Naive thymus-derived CD4-positive, alpha-beta T cell (primary cell): ENCODE data around the gene ZCCHC14. TPM values are rescaled to one million over a fixed set of nuclear protein-coding genes. Genes with fewer than 3 reads are reported as not detected.
A peak's percentile ranks its signal among the peaks of the same experiment; 100 is the strongest.

Experiments used
- ATAC-seq: fragments of 150-1000 bp; cut with Tn5 transposase; 2 replicates; pipeline ENCODE4 v1.10.0; 2021; ENCODE audit warnings: mild to moderate bottlenecking, moderate library complexity
- CTCF ChIA-PET: fragments of 350-600 bp; sonication (Branson Sonifier 250); formaldehyde crosslinking; loops from one replicate; lab custom pipeline; 2021; ENCODE audit warnings: antibody characterized with exemption; lab: Charles Lee
- POLR2A ChIA-PET: fragments of 350-600 bp; sonication (Branson Sonifier 250); formaldehyde crosslinking; loops from one replicate; lab custom pipeline; 2021; ENCODE audit warnings: antibody characterized with exemption, inconsistent platforms; lab: Charles Lee
- DNase-seq, 9 donors: peaks; one replicate each; pipeline versions ENCODE4 v3.0.0 to v3.0.0-alpha.2; 2020 to 2022; ENCODE audit warnings: mixed read lengths in 1 of 9
- H3K27ac ChIP-seq: one replicate; pipeline ENCODE4 v1.7.0; 2013; ENCODE audit warnings: mild to moderate bottlenecking, low read depth, low read length, moderate library complexity
- H3K27me3 ChIP-seq, 2 donors: one replicate each; pipeline ENCODE4 v1.7.0; 2013; ENCODE audit warnings: low read length in 2 of 2, mild to moderate bottlenecking in 2 of 2, moderate library complexity in 2 of 2; ENCODE audit not compliant: control insufficient read depth in 2 of 2, insufficient read depth in 2 of 2
- H3K36me3 ChIP-seq, 3 experiments: 1 replicate in 2 of 3; 2 replicates in 1 of 3; pipeline ENCODE4 v1.7.0; 2013; ENCODE audit warnings: low read length in 3 of 3, mild to moderate bottlenecking in 3 of 3, moderate library complexity in 1 of 3; ENCODE audit not compliant: insufficient read depth in 3 of 3, control insufficient read depth in 2 of 3
- H3K4me1 ChIP-seq, 2 donors: one replicate each; pipeline ENCODE4 v1.7.0; 2013; ENCODE audit warnings: low read length in 2 of 2, mild to moderate bottlenecking in 2 of 2, moderate library complexity in 1 of 2; ENCODE audit not compliant: control insufficient read depth in 2 of 2, insufficient read depth in 2 of 2
- H3K4me3 ChIP-seq: 2 replicates; pipeline ENCODE4 v1.7.0; 2013; ENCODE audit warnings: mild to moderate bottlenecking, low read length
- H3K9me3 ChIP-seq, 3 experiments: 1 replicate in 2 of 3; 2 replicates in 1 of 3; pipeline ENCODE4 v1.7.0; 2013; ENCODE audit warnings: low read length in 3 of 3; ENCODE audit not compliant: control insufficient read depth in 2 of 3
- H3K27ac Mint-ChIP-seq, 9 donors: one replicate each; pipeline ENCODE4 v1.8.0; 2020 to 2022; ENCODE audit warnings: mixed read lengths in 9 of 9, mild to moderate bottlenecking in 8 of 9, moderate library complexity in 5 of 9, inconsistent platforms in 2 of 9
- H3K27me3 Mint-ChIP-seq, 5 donors: one replicate each; pipeline ENCODE4 v1.8.0; 2021 to 2022; ENCODE audit warnings: mixed read lengths in 5 of 5, mild to moderate bottlenecking in 1 of 5
- H3K36me3 Mint-ChIP-seq, 5 donors: one replicate each; pipeline ENCODE4 v1.8.0; 2020 to 2022; ENCODE audit warnings: mixed read lengths in 5 of 5, mild to moderate bottlenecking in 3 of 5, inconsistent platforms in 1 of 5
- H3K4me1 Mint-ChIP-seq, 7 donors: one replicate each; pipeline ENCODE4 v1.8.0; 2020 to 2022; ENCODE audit warnings: mixed read lengths in 7 of 7, mild to moderate bottlenecking in 3 of 7, inconsistent platforms in 1 of 7
- H3K4me3 Mint-ChIP-seq, 10 donors: one replicate each; pipeline ENCODE4 v1.8.0; 2020 to 2022; ENCODE audit warnings: mild to moderate bottlenecking in 10 of 10, mixed read lengths in 10 of 10, moderate library complexity in 6 of 10, inconsistent platforms in 2 of 10
- H3K9me3 Mint-ChIP-seq, 11 donors: one replicate each; pipeline ENCODE4 v1.8.0; 2020 to 2022; ENCODE audit warnings: mixed read lengths in 11 of 11, mild to moderate bottlenecking in 4 of 11, inconsistent platforms in 1 of 11, moderate library complexity in 1 of 11
- intact Hi-C, 2 donors: fragments of 100-400 bp; cut with micrococcal nuclease; formaldehyde crosslinking; loops; one replicate each; pipeline ENCODE4 v1.15.1; 2023
- polyA plus RNA-seq, 2 donors: library from polyadenylated mRNA; unstranded; fragments of 300-500 nt; fragmentation: Illumina TruSeq; gene quantifications; one replicate each; pipeline ENCODE4 v1.2.3, GENCODE V29; 2021
- total RNA-seq, 6 experiments: library from RNA in 5 of 6; stranded (reverse) in 5 of 6; gene quantifications; 1 replicate in 5 of 6; 2 replicates in 1 of 6; pipeline ENCODE4 v1.2.3 and lab custom pipeline; 2021 to 2026

ZCCHC14 gene
- total and polyA plus RNA-seq, 7 experiments from 2014 or later, result 0.64 to 34.2 (median 18.3) TPM

DNA sequence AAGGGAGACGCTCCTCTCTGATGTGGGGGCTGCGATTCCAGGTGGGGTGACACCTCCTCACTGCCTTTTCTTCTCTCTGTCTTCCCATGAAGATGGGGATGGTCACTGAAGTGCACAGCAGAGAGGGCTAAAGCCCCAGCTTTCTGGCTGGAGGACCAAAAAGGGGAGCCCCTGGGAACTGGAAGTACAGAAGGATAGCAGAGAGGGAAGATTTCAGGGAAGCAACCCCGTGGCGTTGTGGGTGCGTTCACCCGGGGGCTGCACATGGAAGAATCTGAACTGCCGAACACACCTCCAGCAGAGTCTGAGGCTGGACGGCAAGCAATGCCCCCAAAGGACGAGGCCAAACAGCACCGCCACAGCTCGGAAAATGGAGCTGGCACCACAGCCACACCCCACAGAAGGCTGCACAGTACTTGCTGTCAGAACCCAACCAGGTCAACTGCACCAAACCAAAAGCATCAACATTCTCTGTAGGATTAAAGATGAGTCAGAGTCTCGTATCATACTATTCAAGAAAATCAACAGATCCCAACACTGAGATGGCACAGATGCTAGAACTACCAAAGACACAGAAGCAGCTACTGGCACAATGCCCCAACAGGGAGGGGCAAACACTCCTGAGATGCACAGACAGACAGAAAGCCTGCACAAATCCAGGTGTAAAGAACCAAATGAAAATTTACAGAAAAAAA lies 50.8 kb downstream of the ZCCHC14 start:
- Mint-ChIP-seq H3K36me3 (peaks cover 9 to 36% (median 25%) of the 10 kb centered on the region in 5 donors), H3K4me3 (no peak overlapping the region), H3K27ac (peak overlapping the region in 1 of 9 donors; percentile 59), H3K4me1 (peaks cover 0 to 14% (median 5%) of the 10 kb centered on the region in 7 donors), H3K9me3 (no peaks in the 10 kb centered on the region), H3K27me3 (no peaks in the 10 kb centered on the region)
- ATAC-seq, result no peak
- Histone ChIP-seq H3K27ac (no peak overlapping the region), H3K36me3 (peaks cover 0 to 21% (median 0%) of the 10 kb centered on the region in 3 experiments), H3K4me1 (peaks cover 0 to under 1% of the 10 kb centered on the region in 2 donors), H3K4me3 (no peak overlapping the region), H3K27me3 (no peaks in the 10 kb centered on the region), H3K9me3 (no peaks in the 10 kb centered on the region)
- POLR2A ChIA-PET, result no interaction called here
- DNase-seq, result no peak
- CTCF ChIA-PET, result no interaction called here
- intact Hi-C loops, result no loop called here

DNA sequence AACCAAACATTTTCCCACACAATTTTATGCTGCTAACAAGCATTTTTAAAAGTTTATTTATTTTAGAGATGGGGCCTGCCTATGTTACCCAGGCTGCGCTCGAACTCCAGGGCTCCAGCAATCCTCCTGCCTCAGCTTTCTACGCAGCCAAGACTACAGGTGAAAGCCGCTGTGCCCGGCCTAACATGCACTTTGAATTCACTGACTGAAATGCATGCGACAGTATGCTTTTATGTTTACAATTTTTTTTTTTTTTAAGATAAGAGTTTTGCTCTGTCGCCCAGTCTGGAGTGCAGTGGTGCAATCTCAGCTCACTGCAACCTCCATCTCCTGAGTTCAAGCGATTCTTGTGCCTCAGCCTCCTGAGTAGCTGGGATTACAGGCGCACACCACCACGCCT lies 52.9 kb downstream of the ZCCHC14 start:
- ChIA-PET CTCF (interaction anchor here (0.7 kb wide), 1 partner anchor 33 kb away, joined by 6 read pairs; no protein-coding TSS in a partner anchor), POLR2A (interaction anchor here (0.6 kb wide), 1 partner anchor 212 kb away, joined by 3 read pairs; no protein-coding TSS in a partner anchor)
- no peak overlapping the region for H3K27ac Mint-ChIP-seq
- ATAC-seq (no peak), DNase-seq (no peak)
- H3K9me3 Mint-ChIP-seq, result no peaks in the 10 kb centered on the region
- Histone ChIP-seq H3K36me3 (peaks cover 0 to 17% (median 0%) of the 10 kb centered on the region in 3 experiments), H3K4me3 (no peak overlapping the region), H3K9me3 (no peaks in the 10 kb centered on the region), H3K27me3 (no peaks in the 10 kb centered on the region), H3K4me1 (peaks cover 9 to 16% of the 10 kb centered on the region in 2 donors), H3K27ac (no peak overlapping the region)
- H3K36me3 Mint-ChIP-seq, result peaks cover 4 to 23% (median 15%) of the 10 kb centered on the region in 5 donors
- H3K4me1 Mint-ChIP-seq, result peaks cover 12 to 35% (median 22%) of the 10 kb centered on the region in 7 donors
- intact Hi-C loops, result no loop called here
- H3K27me3 Mint-ChIP-seq, result peaks cover 0 to 5% (median 0%) of the 10 kb centered on the region in 5 donors
- H3K4me3 Mint-ChIP-seq, result no peak overlapping the region

DNA sequence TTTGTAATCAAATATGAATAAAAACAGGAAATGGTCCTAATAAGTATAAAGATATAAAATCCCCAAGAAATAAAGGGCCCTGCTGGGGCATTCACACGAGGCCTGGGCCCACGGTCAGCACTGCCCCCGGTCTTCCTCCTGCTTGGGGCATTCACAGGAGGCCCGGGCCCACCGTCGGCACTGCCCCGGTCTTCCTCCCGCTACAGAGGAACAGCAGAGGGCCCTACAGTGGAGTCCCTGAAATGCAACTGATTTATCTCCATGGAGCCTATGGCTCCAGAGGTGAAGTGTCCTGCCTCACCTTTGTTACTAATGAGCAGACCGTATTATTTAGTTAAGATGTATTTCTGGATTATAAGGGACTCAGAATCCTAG lies 54.2 kb downstream of the ZCCHC14 start:
- H3K4me3 ChIP-seq, result no peak overlapping the region
- H3K27me3 ChIP-seq, result no peaks in the 10 kb centered on the region
- Mint-ChIP-seq H3K36me3 (peaks cover 0 to 15% (median 7%) of the 10 kb centered on the region in 5 donors), H3K9me3 (no peaks in the 10 kb centered on the region), H3K27ac (peak overlapping the region in 2 of 9 donors; percentile 43 to 64), H3K27me3 (peaks cover 0 to 5% (median 0%) of the 10 kb centered on the region in 5 donors), H3K4me3 (no peak overlapping the region), H3K4me1 (peaks cover 12 to 33% (median 22%) of the 10 kb centered on the region in 7 donors)
- no peak overlapping the region for H3K27ac ChIP-seq
- H3K4me1 ChIP-seq, result peaks cover 9 to 16% of the 10 kb centered on the region in 2 donors
- H3K9me3 ChIP-seq, result no peaks in the 10 kb centered on the region
- ATAC-seq (no peak), DNase-seq (no peak)
- ChIA-PET POLR2A (no interaction called here), CTCF (no interaction called here)
- peaks cover 0 to 8% (median 0%) of the 10 kb centered on the region in 3 experiments for H3K36me3 ChIP-seq
- intact Hi-C loops, result no loop called here

DNA sequence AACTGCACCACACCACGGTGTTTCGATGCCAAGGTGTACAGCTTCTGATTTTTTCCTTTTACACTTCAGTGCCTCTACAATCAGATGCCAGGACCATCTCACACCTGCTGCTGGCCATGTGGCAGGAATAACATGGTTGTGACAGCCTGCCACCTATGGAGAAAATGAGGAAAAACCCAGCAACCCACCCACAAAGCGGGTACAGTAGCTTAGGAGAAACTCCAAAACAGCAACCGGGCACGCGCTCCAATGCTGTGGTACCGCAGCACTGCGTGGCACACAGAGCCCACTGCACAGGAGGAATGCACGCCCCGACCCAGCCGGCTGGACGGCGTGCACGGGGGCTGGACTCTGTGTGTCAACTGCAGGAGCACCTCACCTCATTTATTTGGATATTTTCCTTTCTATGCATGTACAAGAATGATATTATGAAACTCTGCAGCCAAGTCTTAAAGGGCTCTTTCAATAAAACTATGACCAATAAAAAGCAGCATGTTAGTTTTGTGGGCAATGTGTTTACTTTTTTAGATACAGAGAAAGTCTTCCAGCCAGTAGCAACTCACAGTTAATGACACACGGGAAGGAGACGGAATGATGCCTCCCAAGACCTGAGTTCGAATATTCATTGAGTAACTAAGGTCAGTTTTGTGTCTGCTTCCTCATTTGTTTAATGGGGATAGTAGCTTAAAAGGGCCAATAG lies 54.8 kb downstream of the ZCCHC14 start:
- intact Hi-C loops, result no loop called here
- POLR2A ChIA-PET, result no interaction called here
- no peak for DNase-seq
- no peak overlapping the region for H3K4me3 Mint-ChIP-seq
- H3K27me3 ChIP-seq, result no peaks in the 10 kb centered on the region
- no peaks in the 10 kb centered on the region for H3K9me3 ChIP-seq
- peak overlapping the region in 4 of 9 donors; percentile 23 to 64 (median 34) for H3K27ac Mint-ChIP-seq
- no peak overlapping the region for H3K4me3 ChIP-seq
- peaks cover 0 to 8% (median 0%) of the 10 kb centered on the region in 3 experiments for H3K36me3 ChIP-seq
- peaks cover 12 to 36% (median 25%) of the 10 kb centered on the region in 7 donors for H3K4me1 Mint-ChIP-seq
- no peaks in the 10 kb centered on the region for H3K9me3 Mint-ChIP-seq
- H3K27me3 Mint-ChIP-seq, result peaks cover 0 to 5% (median 0%) of the 10 kb centered on the region in 5 donors
- peaks cover 0 to 17% (median 7%) of the 10 kb centered on the region in 5 donors for H3K36me3 Mint-ChIP-seq
- peaks cover 9 to 16% of the 10 kb centered on the region in 2 donors for H3K4me1 ChIP-seq
- CTCF ChIA-PET, result no interaction called here
- ATAC-seq, result no peak
- no peak overlapping the region for H3K27ac ChIP-seq

DNA sequence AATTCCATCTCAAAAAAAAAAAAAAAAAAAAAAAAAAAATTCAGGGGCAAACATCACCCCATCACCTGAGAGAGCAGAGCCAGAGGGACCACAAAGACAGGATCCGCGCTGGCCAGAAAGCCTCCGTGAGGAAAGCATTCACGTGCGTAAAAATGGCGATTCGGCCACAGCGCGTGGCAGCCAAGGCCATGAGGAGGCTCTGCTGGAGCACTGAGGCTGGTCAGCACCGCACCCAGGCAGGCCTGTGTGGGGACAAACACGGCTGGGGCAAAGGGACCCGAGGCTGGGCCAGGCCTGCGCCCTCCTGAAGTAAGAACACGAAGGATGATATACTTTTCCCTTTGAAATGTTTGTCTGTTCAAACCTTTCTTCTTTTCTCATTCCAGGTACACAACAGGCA lies 55.5 kb downstream of the ZCCHC14 start:
- peaks cover 12 to 38% (median 27%) of the 10 kb centered on the region in 7 donors for H3K4me1 Mint-ChIP-seq
- no peaks in the 10 kb centered on the region for H3K27me3 ChIP-seq
- ChIA-PET POLR2A (interaction anchor here (0.8 to 1.0 kb wide), 2 partner anchors 10 to 54 kb away, joined by 3 read pairs; no protein-coding TSS in a partner anchor), CTCF (no interaction called here)
- peaks cover 0 to 5% (median 0%) of the 10 kb centered on the region in 5 donors for H3K27me3 Mint-ChIP-seq
- intact Hi-C loops, result no loop called here
- H3K27ac Mint-ChIP-seq, result no peak overlapping the region
- H3K4me1 ChIP-seq, result peaks cover 9 to 16% of the 10 kb centered on the region in 2 donors
- H3K9me3 ChIP-seq, result no peaks in the 10 kb centered on the region
- no peaks in the 10 kb centered on the region for H3K9me3 Mint-ChIP-seq
- H3K36me3 Mint-ChIP-seq, result peaks cover 0 to 13% (median 6%) of the 10 kb centered on the region in 5 donors
- no peak overlapping the region for H3K4me3 ChIP-seq
- ATAC-seq (no peak), DNase-seq (no peak)
- peaks cover 0 to 15% (median 0%) of the 10 kb centered on the region in 3 experiments for H3K36me3 ChIP-seq
- H3K27ac ChIP-seq, result no peak overlapping the region
- no peak overlapping the region for H3K4me3 Mint-ChIP-seq

DNA sequence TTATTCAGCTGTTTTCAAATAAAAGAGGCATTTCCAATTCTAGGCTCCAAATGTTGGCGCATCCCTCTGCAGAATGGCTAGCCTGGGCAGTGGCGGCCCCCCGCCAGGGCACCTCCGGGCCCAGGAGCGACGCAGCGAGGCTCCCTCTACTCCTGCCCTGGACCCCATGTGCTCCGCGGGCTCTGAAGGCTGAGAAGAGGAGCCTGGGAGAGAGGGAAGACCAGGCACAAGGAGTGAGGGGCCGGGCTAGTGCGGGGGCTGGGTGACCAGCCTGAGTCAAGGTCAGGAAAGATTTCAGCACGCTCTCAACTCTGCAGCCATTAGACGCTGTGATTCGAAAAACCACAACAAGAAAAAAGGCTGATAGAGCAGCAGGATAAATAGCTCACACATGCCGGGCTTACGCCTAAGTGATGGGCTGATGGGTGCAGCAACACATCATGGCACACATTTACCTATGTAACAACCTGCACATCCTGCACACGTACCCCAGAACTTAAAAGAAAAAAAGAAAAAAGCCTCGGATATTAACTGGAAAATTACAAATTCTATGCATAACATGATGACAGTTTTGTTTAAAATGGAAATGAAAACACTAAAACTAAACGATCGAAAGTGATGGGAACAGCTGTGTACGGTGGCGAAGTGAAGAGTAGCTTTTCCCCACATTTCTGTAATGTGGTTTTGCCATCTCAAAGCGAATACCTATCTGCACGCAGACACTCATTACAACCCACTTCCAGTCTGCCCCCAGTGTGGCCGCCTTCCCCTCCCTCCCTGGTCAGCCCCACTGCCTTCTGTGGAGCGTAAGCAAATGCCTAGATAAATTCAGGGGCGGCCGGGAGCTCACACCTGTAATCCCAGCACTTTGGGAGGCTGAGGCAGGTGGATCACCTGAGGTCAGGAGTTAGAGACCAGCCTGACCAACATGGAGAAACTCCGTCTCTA lies 56.3 kb downstream of the ZCCHC14 start:
- peaks cover 9 to 16% of the 10 kb centered on the region in 2 donors for H3K4me1 ChIP-seq
- H3K4me1 Mint-ChIP-seq, result peaks cover 12 to 38% (median 27%) of the 10 kb centered on the region in 7 donors
- H3K27ac ChIP-seq, result no peak overlapping the region
- no peak overlapping the region for H3K4me3 ChIP-seq
- H3K9me3 ChIP-seq, result no peaks in the 10 kb centered on the region
- peaks cover 0 to 5% (median 0%) of the 10 kb centered on the region in 5 donors for H3K27me3 Mint-ChIP-seq
- peak overlapping the region in 2 of 9 donors; percentile 9 to 40 for H3K27ac Mint-ChIP-seq
- no peaks in the 10 kb centered on the region for H3K9me3 Mint-ChIP-seq
- DNase-seq (peak in 6 of 9 donors; percentile 7 to 38 (median 18)), ATAC-seq (no peak)
- peaks cover 0 to 18% (median 0%) of the 10 kb centered on the region in 3 experiments for H3K36me3 ChIP-seq
- intact Hi-C loops, result no loop called here
- POLR2A ChIA-PET, result interaction anchor here (0.8 to 1.0 kb wide), 3 partner anchors 10 to 54 kb away, joined by 3 read pairs; no protein-coding TSS in a partner anchor
- no peaks in the 10 kb centered on the region for H3K27me3 ChIP-seq
- CTCF ChIA-PET, result interaction anchor here (0.7 kb wide), 1 partner anchor 15 kb away, joined by 3 read pairs; no protein-coding TSS in a partner anchor
- peak overlapping the region; percentile 48 to 76 (median 66) for H3K4me3 Mint-ChIP-seq
- H3K36me3 Mint-ChIP-seq, result peaks cover 0 to 8% (median 2%) of the 10 kb centered on the region in 5 donors
